D721Med (cell line): ENCODE data around the gene TCN1.
"Not testable (repeated sequence)": the region's sequence is repeated elsewhere in the genome, so short reads cannot be mapped to it uniquely, and the experiment has no call there.

Experiments
- DNase-seq: peaks from one replicate; pipeline ENCODE4 v3.0.0; 2011; ENCODE audit warnings: low spot score; ENCODE audit not compliant: insufficient read length
- FAIRE-seq: peaks from 2 replicates; lab custom pipeline; 2011; peaks lifted over from hg19 to GRCh38; lab: Jason Lieb, UNC
- TF ChIP-seq, protein P1 (sequence below): IDR thresholded peaks from 2 replicates; pipeline ENCODE4 v1.5.1; 2012; ENCODE audit warnings: mild to moderate bottlenecking, control low read depth; ENCODE audit not compliant: insufficient read depth; ENCODE audit errors: missing control alignments

TCN1 gene, protein sequence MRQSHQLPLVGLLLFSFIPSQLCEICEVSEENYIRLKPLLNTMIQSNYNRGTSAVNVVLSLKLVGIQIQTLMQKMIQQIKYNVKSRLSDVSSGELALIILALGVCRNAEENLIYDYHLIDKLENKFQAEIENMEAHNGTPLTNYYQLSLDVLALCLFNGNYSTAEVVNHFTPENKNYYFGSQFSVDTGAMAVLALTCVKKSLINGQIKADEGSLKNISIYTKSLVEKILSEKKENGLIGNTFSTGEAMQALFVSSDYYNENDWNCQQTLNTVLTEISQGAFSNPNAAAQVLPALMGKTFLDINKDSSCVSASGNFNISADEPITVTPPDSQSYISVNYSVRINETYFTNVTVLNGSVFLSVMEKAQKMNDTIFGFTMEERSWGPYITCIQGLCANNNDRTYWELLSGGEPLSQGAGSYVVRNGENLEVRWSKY

DNA sequence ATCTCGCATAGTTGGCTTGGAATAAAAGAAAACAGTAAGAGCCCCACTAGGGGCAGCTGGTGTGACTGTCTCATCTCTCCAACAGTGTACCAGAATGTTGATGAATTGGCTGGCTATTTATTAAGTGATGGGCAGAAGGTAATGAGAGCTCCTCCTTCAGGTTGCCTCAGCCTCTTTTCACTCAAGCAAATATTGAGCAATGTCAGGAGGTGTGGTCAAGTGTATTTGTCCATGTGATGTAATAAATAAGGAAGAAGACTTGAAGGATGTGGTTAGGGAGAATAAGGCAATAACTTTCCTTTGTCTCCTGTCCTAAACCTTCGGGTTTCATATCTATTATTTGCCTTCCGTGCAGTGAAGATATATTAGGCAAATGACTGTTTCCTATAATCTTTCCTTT, at the start of gene TCN1:
Gene TCN1, minus strand, starts transcription at position 91 of the 400 bp plus-strand sequence. Its CDS starts 17 bp downstream, at position 74.
- DNase-seq (no peak), FAIRE-seq (no peak)
- TF ChIP-seq, protein P1, sequence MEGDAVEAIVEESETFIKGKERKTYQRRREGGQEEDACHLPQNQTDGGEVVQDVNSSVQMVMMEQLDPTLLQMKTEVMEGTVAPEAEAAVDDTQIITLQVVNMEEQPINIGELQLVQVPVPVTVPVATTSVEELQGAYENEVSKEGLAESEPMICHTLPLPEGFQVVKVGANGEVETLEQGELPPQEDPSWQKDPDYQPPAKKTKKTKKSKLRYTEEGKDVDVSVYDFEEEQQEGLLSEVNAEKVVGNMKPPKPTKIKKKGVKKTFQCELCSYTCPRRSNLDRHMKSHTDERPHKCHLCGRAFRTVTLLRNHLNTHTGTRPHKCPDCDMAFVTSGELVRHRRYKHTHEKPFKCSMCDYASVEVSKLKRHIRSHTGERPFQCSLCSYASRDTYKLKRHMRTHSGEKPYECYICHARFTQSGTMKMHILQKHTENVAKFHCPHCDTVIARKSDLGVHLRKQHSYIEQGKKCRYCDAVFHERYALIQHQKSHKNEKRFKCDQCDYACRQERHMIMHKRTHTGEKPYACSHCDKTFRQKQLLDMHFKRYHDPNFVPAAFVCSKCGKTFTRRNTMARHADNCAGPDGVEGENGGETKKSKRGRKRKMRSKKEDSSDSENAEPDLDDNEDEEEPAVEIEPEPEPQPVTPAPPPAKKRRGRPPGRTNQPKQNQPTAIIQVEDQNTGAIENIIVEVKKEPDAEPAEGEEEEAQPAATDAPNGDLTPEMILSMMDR, result no peak

DNA sequence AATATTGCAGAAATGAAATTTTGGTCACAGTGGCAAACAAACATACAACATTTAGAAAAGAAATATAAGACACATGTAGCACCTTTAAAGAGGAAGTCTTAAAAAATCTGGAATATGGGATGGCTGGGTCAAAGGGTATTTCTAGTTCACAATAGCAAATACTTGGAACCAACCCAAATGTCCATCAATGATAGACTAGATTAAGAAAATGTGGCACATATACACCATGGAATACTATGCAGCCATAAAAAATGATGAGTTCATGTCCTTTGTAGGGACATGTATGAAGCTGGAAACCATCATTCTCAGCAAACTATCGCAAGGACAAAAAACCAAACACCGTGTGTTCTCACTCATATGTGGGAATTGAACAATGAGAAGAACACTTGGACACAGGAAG, 37.3 kb upstream of the TCN1 start:
- FAIRE-seq, DNase-seq: not testable (repeated sequence)

DNA sequence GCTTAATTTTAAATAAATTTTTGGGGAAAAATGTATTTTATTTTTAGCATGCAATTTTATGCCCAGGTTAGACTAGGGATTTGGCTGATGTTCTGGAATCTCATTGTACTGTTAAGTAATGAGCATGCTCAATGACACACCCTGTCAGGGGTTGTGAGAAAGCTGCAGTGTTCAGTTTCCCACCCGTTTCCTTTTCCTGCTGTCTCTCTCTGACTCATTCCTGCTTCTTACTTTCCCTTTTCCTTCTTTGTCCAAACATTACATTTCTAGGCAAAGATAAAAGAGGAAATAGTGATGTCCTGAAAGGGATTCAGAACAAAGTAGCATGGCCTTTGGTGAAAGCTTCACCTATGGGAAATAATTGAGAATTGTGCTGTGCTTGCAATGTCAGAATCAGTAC, 35.0 kb upstream of the TCN1 start:
- TF ChIP-seq, protein P1, result no peak
- no peak for DNase-seq
- FAIRE-seq, result no peak

DNA sequence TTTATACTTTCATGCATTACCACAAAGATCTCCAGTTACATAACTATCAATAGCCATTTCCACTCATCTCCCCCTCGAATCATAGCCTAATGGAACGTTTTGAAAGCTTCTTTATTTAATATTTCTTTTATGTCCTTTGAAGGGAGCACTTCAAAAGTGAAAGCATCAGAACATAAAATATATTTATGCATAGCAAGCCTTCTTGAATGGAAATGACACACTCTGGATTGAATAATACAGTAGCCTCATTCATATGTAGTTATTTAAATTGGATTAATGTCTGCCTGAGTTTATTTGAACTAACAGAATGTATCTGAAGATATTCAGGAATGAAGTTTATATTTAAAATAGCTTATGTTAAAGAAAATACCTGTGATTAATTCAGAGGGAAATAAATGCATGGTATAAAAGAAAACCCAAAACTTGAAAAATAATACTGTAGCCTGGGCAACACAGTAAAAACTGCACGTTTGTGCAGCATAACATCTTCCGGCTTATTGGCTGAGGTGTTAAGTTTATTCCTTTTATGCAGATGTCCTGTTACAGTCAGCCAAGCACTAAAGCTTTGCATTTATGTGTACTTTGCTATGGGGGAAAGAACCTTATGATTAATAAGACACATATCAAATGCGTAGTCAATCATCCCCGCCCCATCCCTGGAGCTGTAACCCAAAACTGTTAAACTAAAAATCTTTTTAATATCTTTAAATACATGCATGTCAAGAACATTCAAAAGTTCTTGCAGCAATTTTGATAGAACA, 34.3 kb upstream of the TCN1 start:
- DNase-seq, result no peak
- no peak for FAIRE-seq
- TF ChIP-seq, protein P1, result no peak

DNA sequence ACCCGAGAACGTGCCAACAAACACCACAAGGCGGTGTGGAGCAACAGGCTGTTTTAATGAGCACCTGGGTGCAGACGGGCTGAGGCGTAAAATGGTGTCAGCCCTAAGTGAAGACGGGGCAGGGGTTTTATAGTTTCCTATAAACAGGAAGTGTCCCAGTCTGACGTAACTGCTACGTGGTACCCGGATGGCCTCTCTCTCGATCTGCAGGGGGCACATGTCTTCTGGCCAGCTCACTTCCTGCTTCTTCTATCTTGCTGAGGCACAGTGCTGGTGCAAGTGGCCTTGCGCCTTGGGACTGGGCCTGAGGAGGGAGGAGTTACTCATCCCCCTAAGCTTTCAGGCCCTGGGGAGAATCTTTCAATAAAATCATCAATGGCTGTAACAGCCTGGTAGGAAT, 33.2 kb upstream of the TCN1 start:
- no peak for DNase-seq
- TF ChIP-seq, protein P1, result no peak
- FAIRE-seq, result no peak

DNA sequence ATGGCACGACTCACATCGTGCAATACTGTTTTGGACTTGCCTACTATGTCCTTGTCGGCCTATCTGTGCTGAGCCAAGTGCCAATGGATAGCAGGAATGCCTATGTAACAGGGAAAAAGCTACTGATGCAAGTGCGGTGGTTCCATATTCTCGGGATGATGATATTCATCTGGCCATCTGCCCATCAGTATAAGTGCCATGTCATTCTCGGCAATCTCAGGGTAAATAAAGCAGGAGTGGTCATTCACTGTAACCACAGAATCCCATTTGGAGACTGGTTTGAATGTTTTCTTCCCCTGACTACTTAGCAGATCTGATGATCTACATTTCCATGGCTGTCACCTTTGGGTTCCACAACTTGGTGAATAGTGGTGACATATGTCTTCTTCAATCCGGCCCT, 32.4 kb upstream of the TCN1 start:
- TF ChIP-seq, protein P1, result no peak
- DNase-seq (no peak), FAIRE-seq (no peak)

DNA sequence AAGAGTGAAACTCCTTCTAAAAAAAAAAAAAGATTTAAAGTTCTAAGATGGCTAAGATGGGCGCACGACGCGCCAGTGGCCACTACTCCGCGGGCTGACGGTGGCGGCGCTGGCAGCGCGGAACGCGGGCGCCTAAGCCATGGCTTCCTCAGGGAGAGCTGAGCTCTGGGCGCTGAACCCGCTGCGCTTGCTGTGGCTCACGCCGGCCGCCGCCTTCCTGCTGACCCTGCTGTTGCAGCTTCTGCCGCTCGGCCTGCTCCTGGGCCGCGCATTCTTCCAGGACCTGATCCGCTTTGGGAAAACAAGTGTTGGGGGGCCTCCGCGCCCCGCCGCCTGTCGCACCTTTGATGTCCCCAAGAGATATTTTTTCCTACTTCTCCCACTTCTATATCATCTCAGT, 31.8 kb upstream of the TCN1 start:
- FAIRE-seq, result no peak
- TF ChIP-seq, protein P1, result no peak
- DNase-seq, result no peak
